Measurements from ENCODE around the gene AMOTL2.

AMOTL2 gene

DNA sequence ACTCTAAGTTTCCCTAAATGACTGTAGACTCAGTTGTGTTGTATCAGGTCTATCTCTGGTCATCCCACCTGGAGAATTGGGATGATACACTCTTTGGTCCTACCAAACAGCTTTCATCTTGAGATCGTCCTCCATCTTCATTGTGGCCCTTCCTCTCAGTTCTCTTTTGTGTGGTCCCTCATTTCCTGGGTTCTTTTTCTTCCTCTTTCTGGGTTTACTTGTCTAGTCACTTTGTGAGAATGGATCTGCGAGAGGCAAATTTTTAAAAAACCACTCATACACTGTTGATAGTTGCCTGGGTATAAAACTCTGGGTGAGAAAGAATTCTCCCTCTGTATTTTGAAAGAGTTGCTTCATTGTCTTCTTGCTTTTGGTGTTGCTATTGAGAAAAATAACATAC, 6.0 kb upstream of the AMOTL2 start:
- FAIRE-seq: no peak
- no peak for DNase-seq (ENCODE audit: low spot score)

DNA sequence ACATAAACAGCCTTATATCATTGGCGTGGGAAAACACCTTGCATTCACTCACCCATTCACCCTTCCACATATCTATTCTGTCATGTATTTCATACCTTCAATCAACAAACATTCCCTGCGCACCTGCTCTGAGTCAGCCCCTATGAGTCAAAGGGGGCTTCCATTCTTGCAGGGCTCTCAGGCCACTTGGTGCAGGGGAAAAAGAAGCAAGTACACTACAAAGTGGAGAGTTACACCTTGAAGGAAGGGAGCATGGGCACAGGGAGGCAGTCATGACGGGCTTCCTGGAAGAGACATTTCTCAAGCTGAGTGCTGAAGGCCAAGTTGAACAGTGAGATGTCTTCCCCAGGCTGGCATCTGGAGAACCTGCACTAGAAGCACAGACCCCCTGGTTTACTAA, 4.6 kb upstream of the AMOTL2 start:
- FAIRE-seq (peak; percentile 37), DNase-seq (ENCODE audit: low spot score) (no peak)

DNA sequence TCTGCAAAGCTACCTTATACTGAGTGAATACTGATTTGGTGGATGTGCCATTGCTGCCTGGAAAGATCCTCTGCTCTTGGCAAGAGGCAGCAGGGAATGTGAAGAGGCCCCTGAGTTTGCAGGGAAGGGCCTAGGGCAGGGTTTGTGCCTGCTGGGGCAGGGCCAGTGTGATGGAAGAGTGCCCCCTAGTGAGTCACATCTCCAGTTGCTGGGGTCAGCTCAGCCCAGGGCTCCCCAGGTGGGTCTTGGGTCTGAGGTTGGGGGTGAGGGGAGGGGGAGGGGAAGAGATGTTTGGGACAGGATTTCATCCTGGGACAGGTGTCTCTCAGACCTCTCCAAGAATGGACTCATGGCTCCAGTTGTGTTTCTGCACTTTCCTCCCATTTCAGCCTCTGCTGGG, 4.1 kb upstream of the AMOTL2 start:
- DNase-seq (ENCODE audit: low spot score) (no peak), FAIRE-seq (no peak)

DNA sequence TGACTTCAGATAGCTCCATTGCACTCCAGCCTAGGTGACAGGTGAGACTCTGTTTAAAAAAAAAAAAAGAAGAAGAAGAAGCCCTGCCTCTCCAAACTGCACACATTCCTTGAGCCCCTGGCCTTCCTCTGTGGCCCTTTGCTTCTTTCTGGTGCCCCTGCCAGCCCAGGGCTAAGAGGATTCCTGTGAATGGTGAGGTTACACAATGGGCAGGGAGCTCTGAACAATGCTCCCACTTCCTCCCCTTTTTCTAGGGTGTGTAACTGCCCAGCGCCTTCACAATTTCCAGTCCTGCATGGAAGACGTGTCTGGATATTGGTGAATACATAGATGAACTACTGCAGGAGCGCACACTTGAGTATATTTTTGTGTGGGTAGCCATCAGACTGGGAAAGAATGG, 3.6 kb upstream of the AMOTL2 start:
- FAIRE-seq (no peak), DNase-seq (ENCODE audit: low spot score) (no peak)

DNA sequence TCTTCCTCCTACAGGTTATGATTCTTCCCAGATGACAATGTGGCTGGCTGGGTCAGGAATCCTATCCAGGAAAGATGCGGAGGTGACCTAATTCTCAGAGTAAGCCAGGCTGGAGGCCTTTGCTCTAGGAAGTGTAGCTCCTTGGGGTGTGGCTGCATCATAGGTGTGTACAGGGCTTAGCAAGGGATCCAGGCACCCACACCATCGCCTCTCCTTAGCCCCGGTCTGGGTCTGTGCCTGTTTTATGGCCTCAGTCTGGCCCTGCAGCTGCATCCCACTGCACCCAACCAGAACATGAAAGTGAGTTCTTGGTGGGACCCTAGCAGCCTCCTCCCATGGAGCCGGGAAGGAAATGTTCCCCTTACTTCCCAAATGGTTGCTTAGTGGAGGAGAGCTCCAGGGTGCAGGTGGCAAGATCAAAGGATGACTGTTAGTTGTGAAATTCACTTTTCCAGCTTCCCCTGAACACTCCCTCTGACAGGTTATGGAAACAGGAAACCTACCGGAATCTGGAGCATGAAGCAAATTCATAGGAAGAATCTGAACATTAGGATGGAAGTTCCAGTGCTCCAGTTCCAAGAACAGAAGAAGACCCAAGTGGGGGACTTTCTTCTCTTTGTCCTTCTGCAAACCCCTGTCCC, 2.7 kb upstream of the AMOTL2 start:
- DNase-seq (ENCODE audit: low spot score): no peak
- FAIRE-seq: no peak

DNA sequence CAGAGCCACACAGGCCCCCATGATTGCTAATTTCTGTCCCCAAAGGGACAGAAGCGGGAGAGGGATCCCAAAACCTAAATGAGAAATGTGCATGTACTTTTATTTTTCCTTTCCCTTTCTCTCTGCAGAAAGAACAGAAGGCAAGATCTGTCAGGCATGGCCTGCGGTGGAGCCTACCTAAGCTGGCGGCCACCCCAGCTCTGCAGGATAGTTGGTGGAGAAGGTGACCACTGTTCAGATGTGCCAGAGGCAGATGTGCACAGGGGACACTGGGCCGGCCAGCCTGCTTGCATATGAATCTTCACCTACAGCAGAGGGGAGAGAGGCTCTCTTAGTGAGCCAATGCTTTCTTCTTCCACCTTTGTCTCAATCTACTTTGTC, 2.1 kb upstream of the AMOTL2 start:
- FAIRE-seq (no peak), DNase-seq (ENCODE audit: low spot score) (no peak)

DNA sequence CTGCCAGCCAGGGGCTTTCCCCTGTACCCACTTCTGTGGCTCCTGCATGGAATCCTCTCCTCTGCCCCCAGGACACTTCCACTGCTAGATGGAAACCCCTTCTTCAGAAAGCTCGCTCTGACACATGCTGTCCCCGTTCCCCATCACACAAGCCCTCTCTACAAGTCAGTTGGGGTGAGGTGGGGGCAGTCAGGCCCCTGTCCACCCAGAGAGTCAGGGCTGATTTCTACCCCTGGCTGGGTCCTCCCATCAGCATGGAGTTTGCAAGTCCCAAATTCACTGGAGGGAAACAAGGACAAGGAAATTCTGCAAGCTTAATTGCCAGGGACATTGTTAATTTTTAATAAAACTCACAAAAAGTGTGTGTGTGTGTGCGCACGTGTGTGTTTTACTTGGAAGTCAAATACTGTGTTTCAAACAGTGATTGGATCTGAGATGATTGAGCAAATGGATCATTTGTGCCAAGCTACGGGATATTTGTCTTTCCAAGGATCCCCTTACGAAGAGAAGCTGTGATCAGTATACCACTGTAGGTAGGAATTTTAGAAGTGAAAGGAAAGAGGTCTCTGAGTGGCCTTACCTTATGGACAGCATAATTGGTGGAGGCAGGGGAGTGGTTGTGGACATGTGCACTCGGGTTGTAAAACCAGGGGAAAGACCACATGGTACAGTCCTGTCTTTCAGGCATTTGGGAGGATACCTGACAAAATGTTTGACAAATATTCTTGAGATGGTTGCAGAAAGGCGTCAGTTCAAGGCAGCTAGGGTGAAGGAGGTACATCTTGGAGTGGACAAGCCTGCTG, 1.5 kb upstream of the AMOTL2 start:
- no peak for DNase-seq (ENCODE audit: low spot score)
- FAIRE-seq: no peak

DNA sequence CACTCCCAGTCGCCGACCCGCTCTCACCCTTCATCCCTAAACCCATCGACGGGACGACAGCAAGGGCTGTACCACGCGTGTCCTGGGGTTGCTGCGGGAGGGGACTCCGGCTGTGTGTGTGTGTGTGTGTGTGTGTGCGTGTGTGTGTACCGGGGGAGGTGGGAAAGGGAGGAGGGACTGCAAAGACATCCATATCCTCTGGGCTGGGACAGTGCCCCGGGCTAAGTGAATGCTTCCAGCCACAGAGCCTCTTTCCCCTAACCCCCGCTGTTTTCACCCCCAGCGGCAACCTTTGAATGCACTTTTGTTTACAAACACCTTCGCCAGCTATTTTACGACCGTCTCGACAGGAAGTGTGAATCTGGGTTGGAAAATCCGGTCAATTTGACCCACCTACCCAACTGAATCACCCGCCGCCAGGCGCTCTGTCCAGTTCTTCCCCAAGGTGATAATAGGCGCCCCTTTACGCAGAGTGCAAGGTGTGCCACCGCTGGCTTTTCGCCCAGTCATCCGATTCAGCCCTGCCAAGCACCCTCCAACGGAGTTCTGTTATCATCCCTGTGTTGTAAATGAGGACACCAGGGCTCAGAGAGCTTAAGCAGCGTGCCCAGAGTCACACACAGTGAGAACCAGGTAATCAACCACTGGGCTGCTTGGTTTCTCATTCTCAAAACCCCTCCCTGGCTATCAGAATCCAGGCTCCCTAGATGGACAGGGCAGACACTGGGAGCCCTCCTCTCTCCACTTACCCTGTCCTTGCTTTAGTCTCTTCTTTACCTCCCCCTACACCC, 739 bp upstream of the AMOTL2 start:
- peak; percentile 91 for FAIRE-seq
- peak; percentile 57 for DNase-seq (ENCODE audit: low spot score)

DNA sequence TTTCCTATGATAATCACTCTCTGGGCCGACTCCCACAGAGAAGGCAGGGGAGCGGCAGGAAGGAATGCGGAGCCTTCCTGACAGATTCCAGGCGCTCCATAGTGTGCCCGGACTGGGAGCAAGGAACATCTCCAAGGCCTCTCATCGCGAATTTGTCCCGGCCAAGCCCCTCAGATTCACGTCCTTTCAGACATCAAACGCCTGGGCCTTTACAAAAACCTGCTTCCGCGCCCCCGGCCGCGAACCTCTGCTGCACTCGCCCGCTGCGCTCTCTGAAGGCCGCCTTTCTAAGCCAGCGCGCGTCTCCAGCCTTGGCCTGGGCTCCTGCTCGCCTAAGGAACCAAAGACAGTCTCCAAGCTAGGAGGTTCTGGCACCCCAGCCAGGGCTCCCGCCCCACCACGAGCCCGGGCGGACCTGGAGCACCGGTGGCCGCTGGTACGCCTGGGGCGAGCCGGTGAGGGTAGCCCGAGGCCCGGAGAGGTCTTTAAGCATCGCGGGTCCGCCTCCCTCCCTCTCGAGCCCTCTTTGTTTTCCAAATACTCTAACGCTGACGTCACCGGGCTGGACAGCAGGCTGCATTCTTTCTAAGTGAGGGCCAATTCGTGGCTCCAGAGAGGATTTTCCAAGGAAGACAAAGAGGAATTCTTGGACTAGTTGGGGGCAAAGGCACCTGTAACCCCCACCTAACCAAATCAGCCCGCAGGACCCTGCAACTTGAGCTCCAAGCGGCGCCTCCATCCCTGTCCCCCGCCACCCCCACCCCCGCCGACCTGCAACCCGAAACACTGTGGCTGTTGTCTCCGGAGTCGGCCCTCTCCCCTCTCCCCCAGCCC, 759 bp downstream of the AMOTL2 start:
- DNase-seq (ENCODE audit: low spot score) (peak; percentile 73), FAIRE-seq (no peak)

DNA sequence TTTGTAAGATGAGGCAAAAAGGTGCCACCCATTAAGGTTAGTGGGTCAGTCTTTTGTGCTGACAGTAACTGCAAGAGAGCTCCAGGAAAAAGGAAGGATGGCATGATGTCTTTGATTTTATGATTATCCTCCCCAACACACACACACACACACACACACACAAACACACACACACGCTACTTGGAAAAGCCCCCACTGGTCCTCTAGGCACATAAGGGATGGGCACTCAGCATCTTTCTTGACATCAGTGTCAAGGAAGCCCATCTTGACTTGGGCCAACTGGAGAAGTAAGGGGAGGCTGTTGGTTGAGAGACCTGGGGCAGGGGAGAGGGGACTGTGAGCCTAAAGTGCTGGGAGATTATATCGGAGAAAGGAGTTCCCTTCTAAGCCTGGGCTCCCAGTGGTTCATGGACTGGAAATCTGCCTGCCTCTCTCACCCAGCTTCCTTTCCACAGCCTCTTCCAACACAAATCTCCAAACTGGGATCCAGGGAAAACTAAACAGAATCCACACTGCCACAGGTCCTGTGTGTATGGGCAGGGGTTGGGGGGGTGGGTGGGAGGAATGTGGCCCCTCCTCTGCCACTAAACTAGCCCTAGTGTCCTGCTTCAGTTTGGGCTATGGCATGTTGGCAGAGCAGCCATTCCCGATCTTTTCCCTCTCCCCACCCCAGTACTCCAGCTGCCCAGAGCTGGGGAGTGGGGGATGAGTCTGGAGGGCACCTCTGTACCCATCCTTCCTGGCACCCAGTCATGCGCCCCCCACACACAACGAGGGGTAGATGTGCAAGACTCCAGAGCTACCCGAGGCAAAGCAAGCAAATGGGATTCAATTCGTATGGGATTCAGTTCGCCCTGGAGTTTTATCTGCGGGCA, 1.6 kb downstream of the AMOTL2 start:
- no peak for DNase-seq (ENCODE audit: low spot score)
- no peak for FAIRE-seq

DNA sequence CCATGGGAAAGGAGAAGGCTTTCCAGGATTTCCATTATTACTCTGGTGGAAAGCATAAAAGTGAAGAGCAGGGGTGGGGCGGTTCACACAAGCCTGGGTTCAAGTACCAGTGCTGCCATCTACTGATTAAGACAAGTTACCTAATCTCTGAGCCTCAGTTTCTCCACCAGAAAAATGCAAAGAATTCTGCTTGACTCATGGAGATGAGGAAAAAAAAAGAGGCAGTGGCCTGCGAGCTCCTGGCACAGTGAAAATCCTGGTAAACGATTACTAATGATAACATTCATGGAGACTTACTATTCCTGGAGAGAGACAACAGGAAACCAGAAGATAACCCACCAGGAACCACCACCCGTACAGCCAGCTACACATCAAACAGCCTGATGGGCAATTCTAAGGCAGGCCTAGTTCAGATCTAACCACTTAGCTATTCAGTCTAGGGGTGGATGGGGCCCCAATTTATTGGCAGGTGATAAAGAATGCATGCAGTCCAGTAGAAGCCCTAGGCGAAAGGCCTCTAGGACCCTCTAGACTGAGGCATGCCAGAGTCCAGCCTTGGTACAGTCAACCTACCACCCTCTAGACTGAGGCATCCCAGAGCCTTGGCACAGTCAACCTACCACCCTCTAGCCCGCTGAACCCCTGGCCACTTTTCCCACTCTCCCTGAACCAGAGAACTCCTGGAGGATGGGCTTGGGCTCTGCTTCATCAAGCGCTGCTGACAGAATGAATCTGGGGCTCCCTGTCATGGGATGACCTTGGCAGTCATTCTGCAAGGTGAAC, 2.5 kb downstream of the AMOTL2 start:
- no peak for DNase-seq (ENCODE audit: low spot score)
- no peak for FAIRE-seq

DNA sequence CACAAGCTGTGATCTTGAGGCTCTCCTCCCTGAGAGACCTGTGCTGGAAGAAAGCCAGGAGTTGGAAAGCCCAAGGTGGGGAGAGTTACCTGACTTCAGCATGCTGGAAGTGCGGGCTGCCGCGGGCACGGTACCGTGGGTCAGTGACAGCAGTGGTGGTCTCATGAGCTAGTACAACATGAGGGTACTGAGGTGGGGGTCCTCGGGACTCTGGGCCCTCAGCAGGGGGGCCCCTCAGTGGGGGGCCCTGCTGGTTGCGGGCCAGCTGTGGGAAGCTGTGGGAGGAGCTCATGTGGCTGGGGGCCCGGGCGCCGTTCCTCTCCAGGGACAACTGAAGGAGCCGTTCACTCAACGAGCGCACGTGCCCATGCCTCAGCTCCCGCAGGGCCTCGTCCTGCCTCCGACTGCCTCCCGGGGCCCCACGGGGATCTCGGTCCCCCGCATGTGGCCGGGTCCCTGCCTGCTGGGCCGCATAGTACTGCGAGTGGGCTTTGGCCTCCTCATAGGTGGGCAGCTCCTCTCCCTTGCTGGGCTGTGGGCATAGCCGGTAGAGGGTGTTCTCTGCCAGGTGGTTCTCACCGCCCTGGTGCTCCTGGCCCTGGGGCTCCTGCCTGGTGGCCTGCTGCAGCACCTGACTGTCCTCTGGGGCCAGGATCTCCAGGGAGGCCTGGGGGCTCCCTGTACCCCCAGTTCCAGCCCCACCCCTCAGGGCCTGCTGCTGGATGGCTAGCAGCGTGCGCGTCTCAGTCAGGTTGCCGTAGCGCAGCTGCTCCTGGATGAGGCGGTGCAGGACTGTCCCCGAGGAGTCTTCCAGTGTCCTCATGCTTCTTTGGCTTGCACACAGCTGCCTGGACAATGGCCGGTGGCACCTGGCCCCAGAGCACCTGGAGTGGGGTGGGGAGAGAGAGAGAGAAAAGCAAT, 3.4 kb downstream of the AMOTL2 start:
- no peak for DNase-seq (ENCODE audit: low spot score)
- no peak for FAIRE-seq

DNA sequence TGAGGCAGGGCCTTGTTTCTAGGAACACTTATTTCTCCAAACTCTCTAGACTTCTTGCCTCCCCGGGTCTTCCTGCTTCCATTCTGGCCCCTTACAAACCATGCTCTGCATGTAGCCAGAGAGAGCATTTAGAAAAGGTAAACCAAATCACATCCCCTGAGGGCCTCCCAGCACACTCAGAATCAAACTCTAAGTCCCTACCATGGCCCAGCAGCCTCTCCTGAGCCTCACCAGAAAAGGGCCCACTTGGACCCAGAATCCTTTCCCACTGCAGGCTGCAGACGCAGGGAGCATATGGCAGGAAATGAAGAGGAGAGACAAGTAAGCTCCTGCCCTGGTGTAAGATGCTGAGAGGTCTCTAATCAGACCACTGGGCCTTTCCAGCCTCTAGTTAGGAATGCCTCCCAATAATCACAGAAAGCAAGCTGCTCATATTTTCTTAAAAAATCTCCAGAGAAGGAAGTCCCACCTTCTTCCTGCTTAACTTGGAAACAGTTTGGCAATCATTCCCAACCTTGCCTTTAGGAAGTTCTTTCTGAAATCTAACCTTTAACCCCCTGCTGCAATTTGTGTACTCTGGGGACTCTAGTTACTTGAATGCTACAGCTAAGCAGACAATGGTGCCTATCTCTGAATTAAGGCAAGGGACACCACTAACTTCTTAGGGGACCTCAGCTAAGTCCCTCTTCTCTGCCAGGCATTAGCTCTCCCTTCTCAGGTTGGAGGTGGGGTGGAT, 4.2 kb downstream of the AMOTL2 start:
- DNase-seq (ENCODE audit: low spot score) (no peak), FAIRE-seq (no peak)

DNA sequence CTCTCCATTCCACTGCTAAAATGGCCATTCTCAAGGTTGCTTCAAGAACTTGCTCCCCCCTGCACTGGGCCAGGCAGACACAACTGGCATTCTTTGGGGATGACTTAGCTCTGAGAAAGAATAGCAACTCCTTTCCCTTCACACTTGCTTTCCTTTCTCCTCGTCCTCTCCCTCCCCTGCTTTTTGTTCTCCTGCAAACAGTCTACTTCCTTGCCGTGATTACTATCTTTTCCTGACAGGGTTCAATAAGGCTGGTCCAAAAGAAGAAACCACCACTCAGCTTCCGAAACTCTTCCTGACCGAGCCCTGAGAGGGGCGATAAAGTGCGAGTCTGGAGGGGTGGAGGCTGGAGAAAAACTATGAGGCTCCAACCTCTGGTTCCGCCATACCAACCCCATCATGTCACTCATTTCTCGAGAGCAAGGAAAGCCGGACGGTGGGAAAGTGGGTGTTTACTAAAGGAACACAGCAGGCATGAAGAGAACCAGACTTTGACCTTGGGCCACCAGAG, 5.0 kb downstream of the AMOTL2 start:
- no peak for DNase-seq (ENCODE audit: low spot score)
- FAIRE-seq: no peak

DNA sequence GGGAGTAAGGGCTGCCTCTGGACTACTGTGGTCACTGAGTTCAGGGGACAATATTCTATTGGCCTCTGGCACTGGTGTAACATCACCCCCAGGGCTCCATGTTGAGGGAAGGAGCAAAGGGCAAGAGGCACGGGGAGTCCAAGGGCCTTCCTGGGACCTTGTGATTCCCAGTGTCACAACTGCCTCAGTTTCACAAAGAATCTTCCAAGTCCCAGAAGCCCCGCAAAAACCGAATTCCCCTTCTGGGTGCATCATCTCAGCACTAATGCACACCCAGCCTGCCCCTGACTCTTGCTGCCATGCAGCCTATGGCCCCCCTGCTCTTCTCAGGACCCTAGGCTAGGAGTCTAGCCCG, 5.5 kb downstream of the AMOTL2 start:
- FAIRE-seq: no peak
- no peak for DNase-seq (ENCODE audit: low spot score)

DNA sequence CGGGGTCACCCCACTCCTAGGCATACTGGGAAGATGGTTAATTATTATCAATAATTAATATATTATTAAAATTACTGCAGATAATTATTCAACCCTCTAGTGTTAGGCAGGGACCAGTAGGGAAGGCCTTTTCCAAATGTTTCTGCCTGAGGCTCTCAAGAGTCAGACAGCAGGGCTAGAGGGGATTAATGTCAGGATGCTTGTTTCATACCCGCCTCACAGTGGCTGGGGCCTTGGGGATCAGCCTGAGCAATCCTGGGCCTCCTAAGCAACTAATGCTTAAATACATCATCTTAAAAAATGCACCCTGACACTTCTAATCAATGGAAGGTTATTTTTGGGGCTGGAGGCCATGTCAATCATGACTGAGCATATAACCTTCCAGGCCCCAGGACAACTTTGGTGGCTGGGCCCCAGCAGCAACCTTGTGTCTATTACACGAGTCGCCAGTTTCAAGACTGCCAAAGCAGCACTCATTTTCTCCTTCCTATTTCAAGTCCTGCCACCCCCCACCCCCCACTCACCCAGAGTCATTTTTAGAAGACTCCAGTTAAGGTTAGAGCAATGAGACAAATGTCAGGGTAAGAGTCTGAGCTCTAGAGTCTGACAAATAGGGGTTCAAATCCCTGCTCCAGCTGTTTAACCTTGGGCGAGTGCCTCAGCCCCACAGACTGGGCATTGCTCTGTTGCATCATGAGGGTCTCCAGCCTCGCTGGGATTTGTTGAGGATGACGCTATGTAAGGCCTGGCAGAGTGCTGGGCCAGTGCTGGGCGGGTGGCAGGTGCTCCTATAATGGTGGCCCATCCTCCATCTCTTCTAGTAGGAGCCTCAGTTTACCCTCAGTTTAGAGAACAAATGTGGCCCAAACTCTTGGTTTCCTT, 6.1 kb downstream of the AMOTL2 start:
- FAIRE-seq (no peak), DNase-seq (ENCODE audit: low spot score) (no peak)

Measured in urothelium cell line (cell line).